ENCODE measurements around the gene SERPINF2.
"Not testable (repeated sequence)": the region's sequence is repeated elsewhere in the genome, so short reads cannot be mapped to it uniquely, and the experiment has no call there.

The SERPINF2 gene

GRCh38 chr17:1742371-1743087, at the start of gene SERPINF2:
Gene SERPINF2, plus strand, starts transcription at chr17:1742871. Its CDS starts 2,125 bp downstream, at chr17:1744996.
- no peak for DNase-seq (ENCODE audit: low spot score)

GRCh38 chr17:1693339-1693738, 49.3 kb upstream of the SERPINF2 start:
- DNase-seq (ENCODE audit: low spot score): no peak

- no peak for DNase-seq (ENCODE audit: low spot score)
Measured at GRCh38 chr17:1695365-1695764, 47.3 kb upstream of the SERPINF2 start.

GRCh38 chr17:1697681-1698080, 45.0 kb upstream of the SERPINF2 start:
- no peak for DNase-seq (ENCODE audit: low spot score)

GRCh38 chr17:1699891-1700290, 42.8 kb upstream of the SERPINF2 start:
- not testable (repeated sequence) for DNase-seq (ENCODE audit: low spot score)

GRCh38 chr17:1703063-1703462, 39.6 kb upstream of the SERPINF2 start:
- DNase-seq (ENCODE audit: low spot score): no peak

GRCh38 chr17:1705004-1705403, 37.7 kb upstream of the SERPINF2 start:
- no peak for DNase-seq (ENCODE audit: low spot score)

GRCh38 chr17:1707107-1707506, 35.6 kb upstream of the SERPINF2 start:
- DNase-seq (ENCODE audit: low spot score): no peak

GRCh38 chr17:1708791-1709346, 33.8 kb upstream of the SERPINF2 start:
- not testable (repeated sequence) for DNase-seq (ENCODE audit: low spot score)

GRCh38 chr17:1709403-1709951, 33.2 kb upstream of the SERPINF2 start:
- DNase-seq (ENCODE audit: low spot score): no peak

- DNase-seq (ENCODE audit: low spot score): no peak
Measured at GRCh38 chr17:1709971-1710806, 32.5 kb upstream of the SERPINF2 start, which contains the start of gene TLCD2. Gene TLCD2, minus strand, starts transcription at chr17:1710377. Its CDS starts 135 bp downstream, at chr17:1710242.

GRCh38 chr17:1710807-1711553, 31.7 kb upstream of the SERPINF2 start:
- no peak for DNase-seq (ENCODE audit: low spot score)

GRCh38 chr17:1711804-1712203, 30.9 kb upstream of the SERPINF2 start:
- no peak for DNase-seq (ENCODE audit: low spot score)

GRCh38 chr17:1712271-1712670, 30.4 kb upstream of the SERPINF2 start:
- DNase-seq (ENCODE audit: low spot score): no peak

- no peak for DNase-seq (ENCODE audit: low spot score)
Measured at GRCh38 chr17:1713160-1713877, 29.4 kb upstream of the SERPINF2 start.

- DNase-seq (ENCODE audit: low spot score): no peak
Measured at GRCh38 chr17:1713878-1714426, 28.7 kb upstream of the SERPINF2 start.

- peak; percentile 78 for DNase-seq (ENCODE audit: low spot score)
Measured at GRCh38 chr17:1714427-1714979, 28.2 kb upstream of the SERPINF2 start.

GRCh38 chr17:1714980-1715802, 27.5 kb upstream of the SERPINF2 start:
- no peak for DNase-seq (ENCODE audit: low spot score)

- no peak for DNase-seq (ENCODE audit: low spot score)
Measured at GRCh38 chr17:1715803-1716075, 26.9 kb upstream of the SERPINF2 start.

All from Ammon's horn (tissue), 1 donor.